Stimulated activated CD4-positive, alpha-beta T cell treated with anti-CD3 and anti-CD28 coated beads, Interleukin-15, amount 100 ng/mL, for 24 hours (primary cell): ENCODE data around the gene OPA1.

Experiments used
- DNase-seq: peaks from one replicate; pipeline ENCODE4 v3.0.0-alpha.2; 2020

OPA1 gene

DNA sequence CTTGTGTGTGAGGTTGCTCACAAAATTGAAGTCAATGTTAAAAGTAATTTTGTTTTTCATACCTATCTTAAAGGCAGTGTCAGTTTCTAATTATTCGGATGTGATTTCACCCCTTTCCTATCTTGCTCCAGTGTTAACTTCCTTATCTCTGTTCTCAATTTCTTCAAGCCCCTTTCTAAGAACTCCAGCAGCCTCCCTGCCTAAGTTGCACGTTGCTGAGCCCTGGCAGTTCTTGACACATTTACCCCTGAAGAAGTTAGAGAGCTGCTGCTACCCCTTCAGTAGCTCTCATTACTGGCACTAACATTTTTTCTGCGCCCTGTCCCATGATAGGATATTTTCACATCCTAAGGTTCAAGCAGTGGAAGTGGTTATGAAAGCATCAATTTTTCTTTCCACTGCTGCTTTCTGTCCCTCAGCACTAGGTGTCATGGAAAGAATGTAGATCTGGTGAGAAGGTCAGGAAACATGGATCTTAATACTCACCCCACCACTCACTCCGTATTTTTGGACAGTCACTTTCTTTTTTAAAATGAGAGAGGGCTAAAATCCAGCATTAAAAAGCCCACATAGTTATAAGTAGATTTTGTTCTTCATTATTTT, 62.9 kb downstream of the OPA1 start:
- no peak for DNase-seq

DNA sequence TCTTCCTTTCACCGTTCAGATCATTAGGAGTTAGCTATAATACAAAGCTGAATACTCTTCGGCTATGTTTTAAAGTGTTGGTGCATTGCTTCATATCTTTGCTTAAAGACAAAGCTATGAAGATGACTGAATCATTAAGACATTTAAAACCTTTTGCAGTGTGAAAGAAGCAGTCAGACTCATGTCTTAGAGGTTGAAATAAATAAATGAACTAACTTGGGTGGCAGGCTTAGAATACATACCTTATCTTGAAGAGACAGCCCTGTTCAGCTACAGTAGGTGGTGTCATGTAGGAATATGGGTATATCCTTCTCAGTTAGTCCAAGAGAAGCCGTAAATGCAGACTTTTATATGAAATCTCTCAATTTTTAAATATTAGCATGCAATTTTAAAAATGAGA, 63.4 kb downstream of the OPA1 start:
- DNase-seq: no peak

DNA sequence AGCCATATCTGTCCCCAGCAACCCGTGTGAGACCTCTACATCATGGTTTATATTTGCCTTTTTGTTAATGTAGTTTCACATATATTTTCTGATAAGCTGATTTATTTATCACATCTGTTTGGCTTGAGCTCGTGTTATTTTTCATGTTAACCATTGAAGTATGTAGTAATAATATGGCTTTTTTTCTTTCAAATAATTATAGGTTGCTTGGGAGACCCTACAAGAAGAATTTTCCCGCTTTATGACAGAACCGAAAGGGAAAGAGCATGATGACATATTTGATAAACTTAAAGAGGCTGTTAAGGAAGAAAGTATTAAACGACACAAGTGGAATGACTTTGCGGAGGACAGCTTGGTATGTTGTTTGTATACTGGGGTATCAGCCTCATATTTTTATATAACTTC, 63.9 kb downstream of the OPA1 start:
- no peak for DNase-seq

DNA sequence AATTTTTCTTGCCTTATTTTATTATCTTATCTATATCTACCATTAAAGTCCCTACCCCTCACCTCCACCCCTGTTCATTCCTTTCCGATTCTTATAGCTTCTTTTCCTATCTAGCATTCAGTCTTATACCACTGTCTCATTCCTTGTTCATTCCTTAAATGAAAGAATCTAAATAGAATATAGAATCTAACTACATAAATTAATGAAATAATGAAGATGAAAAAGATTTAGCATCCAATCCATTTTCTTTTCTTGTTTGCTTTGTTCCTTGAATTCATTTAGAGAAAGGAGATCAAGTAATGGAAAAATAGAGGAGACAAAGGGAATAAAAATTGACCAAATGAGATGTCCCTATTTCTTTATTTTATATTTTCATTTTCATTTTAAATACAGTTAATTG, 67.2 kb downstream of the OPA1 start:
- DNase-seq: no peak

DNA sequence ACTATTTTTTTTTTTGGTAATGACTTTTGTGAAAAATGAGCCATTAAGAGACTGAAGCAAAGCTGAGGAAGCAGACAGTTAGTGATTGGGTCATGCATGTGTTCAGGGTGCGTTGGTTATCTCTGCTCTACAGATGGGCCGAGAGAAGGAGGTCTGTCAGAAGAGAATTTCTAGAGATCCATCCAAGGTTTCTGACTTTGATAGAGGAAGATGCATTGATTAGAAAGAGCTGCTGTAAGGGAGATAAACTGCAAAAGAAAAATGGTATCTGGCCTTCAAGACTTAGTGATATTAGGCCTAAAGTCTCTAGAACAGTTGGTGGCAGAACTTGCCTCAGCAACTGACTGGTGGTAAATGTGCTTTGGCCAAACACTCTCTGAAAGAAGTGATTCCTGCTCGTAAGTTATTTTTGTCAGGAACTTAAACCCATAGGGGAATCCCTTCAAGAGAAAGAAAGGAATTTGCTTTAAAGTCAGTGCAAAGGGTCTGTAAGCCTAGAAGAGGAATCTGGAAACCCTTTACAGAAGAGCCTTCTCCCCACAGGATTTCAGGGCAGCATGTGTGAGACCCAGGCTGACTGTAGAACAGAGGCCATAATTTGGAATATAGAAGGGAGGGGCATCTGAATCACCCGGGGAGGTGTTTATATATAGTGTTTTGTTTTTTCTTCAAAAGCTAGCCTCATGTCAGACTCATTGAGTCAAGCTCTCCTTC, 67.8 kb downstream of the OPA1 start:
- DNase-seq: no peak

DNA sequence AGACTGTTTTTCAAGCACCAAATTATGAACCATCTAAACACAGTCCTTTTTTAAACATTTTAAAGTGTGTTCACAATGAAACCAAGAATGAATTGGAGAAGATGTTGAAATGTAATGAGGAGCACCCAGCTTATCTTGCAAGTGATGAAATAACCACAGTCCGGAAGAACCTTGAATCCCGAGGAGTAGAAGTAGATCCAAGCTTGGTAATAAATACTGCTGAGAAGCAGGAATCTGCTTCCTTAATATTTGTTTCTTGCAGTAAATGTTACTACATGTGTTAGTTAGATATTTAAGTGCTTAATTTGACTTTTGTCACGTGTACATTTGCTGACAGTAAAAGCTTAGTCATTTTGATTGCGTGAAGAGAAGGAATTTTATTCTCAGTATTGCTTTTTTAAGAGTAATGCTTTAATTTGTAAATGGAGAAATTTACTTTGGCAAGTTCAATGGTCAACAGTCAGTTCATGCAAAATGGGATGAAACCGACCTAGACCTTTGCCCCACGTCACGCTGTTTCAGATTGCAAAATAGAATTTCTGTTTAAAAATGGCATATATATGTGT, 69.8 kb downstream of the OPA1 start:
- no peak for DNase-seq

DNA sequence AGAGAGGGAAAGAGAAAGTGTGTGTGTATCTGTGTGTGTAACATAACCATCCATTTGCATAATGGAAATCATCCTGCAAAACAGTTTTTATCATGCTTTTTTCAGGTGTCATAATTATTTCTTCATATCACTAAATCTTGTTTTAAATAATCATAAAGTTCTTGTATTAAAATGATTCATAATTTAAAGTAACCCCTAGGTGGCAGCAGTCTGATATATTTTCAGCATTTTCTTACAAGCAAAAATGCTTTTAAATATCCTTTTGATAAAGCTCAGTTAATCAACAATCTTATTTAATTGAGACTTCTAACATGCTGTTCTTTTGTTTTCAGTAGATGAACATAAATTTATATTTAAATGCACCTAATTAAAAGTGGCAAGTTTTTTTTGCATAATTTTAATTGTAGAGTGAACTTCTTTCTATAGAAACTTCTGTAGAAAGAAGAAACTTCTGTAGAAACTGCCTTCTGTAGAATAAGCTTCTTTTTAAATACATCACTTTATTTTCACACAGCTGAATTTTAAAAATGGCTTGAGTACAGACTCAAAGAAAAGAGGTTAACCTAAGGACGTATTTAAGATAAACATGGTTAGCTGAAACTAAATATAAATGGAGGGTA, 72.5 kb downstream of the OPA1 start:
- no peak for DNase-seq

DNA sequence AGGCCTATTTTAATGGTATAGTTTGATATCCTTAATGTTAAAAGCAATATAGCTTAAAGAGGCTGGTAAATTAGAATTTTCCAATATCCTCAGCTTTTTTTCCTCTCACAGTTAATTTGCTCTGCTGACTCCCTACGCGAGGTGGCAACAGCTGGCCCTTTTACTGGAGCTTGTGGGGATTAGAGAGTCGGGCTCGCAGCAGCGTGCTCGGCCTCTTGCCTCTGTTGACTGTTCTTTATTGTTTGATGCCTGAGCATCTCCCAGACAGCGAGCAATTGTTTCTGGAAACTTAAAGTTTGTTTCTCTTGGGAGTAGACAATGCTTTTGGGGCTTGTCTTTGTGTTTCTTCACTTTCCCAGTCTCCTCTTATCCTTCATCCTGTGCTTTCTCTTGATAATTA, 80.8 kb downstream of the OPA1 start:
- DNase-seq: no peak

DNA sequence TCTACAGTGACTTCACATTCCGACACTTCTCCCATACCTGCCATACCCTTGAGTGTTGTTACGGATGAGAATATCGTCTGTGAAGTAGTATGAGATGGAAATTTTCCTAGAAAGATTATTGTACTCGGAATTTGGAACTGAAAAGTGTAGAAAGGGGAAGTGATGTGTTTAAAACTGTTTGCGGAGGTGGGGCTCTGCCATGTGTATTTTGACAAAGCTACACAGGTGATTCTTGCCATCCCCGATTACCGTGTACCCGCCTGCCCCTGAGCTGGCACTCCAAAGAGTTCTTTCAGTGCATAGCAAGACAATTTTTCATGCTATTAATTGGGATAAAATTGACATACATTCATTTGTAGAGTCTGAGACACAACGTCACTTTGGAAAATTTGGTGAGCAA, 81.7 kb downstream of the OPA1 start:
- no peak for DNase-seq

DNA sequence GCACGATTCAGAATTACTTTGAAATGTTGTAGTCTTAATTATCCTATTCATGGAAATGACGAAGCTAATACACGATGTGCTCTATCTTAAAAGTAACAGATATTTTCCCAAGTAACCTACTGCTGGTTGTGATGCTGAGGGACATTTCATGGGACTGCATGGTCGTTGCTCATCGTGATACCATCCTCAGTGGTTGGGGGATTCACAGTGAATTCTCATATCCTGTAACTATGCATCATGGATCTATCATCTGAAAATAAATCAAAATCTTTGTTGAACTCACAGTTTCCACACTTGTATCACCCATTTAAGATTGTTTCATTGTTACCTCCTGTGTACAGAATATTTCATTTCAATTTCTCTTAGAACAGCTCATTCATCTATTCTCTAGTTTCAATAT, 84.7 kb downstream of the OPA1 start:
- peak; percentile 7 for DNase-seq

DNA sequence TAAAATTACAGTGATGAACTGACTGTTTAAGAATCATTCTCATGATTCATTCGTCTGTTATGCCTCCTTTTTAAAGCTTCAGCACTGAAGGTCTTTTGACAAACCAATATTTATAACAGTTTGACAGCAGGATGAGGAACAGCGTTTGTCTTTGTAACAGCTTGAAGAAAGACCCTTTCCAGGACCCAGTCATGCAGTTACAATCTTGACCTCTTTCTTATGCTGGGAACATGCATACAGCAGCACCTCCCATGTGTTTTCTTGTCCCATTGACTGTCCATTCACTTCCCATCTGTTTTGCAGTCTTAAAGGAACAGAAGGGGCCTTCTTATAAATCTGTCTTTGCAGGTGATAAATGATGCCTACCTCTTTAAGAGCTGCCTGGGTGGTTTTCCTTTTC, 87.2 kb downstream of the OPA1 start:
- DNase-seq: no peak

DNA sequence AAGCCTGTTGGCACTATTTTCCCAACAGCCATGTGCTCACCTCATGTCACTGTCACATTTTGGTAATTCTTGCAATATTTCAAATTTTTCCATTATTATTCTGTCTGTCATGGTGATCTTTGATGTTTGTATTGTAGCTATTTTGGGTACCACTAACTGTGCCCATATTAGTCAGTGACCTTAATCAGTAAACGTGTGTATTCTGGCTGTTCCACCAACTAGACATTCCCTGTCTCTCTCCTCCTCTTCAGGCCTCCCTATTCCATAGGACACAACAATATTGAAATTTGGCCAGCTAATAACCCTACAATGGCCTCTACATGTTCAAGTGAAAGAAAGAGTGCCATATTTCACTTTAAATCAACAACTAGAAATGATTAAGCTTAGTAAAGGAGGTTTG, 88.6 kb downstream of the OPA1 start:
- DNase-seq: no peak

DNA sequence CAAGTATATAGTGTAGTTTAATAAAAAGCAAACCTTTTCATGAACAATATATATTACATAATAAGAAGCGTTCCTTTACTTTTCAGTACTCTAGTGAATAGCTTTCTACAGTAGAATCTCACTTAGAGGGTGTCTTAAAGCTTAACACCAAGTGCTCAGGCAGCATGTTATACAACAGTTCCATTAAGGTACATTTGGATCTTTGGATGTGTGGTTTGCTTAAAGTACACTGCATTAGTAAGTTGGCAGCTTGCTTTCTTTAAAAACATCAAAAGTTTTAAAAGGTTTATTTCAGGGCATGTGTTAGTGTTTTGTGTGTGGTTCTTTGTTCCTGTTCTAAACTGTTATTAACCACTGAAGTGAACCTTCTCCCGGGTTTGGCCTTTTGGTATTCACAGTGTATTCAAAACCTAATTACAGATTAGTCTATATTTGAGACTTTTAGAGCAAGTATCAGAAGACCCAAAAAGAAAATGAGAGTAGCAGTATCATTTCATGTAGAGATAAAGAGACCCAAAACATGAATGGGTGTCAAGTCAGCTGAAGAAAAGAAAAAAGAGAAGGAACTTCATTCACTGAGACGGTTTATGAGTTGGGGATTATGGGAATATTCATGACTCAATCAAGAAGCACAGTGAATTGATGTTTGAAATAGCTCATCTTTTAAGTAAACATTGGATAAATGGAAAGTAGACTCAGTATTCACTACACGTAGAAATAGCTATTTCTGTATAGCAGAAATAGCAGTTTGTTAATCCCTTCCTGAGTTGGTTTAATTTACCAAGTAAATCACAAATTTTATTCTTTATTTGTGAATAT, 93.9 kb downstream of the OPA1 start:
- DNase-seq: no peak

DNA sequence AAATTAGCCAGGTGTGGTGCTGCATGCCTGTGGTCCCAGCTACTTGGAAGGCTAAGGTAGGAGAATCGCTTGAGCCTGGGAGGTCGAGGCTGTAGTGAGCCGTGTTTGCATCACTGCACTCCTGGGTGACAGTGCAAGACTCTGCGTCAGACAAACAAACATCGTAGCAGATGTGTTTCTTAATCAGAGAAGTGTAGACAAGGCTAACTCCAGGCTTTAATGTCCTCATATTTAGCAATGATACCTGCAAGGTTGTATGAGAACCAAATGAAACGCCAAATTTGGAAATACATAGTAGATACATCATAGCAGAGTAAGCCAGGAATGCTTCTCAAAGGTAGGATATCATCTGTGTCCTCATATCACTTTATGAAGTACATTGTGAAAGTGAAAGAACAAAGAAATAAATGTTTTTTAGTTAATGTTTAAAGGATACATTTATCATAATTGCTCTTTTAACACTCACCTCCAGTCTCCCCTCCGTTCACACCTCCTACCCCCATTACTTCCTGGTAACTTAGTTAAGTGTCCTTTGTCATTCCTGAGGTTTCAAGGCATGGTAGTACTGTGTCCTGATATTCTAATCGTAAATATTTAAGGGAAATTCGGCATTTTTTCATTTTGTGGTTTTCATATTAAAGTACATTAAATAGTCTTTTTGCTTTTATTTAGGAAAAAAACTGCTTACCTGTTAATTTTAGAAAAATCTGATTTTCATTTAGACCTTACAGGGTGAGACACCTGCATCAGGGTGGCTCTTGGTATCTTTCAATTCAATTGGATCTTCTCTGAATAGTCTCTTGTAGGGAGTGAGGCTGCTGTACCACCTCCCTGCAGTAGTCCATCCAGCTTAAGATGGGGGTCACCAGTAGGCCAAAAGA, 96.1 kb downstream of the OPA1 start:
- no peak for DNase-seq

DNA sequence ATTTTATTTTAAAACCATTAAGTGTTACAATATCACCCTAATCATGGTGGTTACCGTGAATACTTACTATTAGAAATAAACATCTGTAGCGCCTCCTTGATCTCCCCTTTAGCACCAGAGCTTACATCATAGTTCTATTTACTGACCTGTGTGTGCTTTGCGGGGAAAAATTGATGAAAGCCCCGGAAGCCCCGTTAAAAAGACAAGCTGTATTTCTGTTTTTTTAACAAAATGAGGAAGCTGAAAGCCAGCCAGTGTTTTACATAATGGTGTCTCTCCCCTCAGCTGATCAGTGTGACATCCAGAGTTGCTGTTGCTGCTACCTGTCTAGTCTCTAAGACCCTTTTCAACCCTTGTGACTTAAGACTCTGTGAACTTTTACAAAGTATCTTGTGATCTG, 100.8 kb downstream of the OPA1 start:
- DNase-seq: no peak

DNA sequence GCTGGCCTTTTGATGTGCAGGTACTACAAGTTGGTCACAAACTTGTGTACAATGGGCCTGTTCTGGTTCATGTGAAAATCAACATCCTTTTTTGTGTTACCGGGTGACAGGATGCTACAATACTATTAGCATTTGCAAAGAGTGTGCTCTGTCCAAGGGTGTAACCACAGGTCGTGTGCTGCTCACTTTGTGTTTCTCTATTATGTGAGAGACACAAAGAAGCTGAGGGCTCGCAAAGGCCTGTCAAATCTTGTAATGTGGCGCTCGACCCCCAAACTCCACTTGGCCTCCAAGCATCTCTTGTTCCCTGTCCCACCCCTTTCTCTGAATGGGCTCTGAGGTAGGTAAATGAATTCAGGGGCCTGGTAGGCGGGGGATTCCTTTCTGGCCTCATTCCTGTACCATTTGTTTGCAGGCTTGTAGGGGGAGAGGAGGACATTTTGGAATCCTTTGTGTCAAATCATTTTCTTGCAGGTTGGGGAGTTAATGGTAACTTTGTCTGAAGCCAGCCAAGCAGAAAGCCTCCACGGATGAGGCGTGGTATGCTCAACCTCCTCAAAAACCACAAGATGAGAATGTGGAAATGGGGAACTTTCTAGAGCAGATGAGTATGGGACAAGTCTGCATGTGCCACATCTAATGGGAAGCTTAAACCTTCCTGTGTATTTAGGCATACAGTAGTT, 109.1 kb downstream of the OPA1 start:
- DNase-seq: no peak

DNA sequence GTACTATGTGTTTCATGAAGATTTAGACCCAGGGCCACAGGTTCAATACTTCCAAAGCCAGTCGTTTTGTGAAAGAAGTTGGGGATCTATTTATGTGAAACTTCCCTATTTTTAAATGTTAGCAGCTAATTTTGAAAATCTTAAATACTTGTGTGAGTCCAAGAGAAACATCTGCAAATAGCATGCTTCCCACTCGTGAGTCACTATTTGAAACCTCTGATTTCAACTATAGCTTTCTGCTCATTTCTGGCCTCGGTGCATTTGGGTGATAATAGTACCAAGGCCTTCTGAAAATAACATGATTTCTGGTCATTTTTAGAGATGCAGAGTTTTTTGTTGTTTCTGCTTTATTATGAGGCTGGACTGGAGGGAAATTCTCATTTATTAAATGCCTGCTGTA, 110.0 kb downstream of the OPA1 start:
- no peak for DNase-seq

DNA sequence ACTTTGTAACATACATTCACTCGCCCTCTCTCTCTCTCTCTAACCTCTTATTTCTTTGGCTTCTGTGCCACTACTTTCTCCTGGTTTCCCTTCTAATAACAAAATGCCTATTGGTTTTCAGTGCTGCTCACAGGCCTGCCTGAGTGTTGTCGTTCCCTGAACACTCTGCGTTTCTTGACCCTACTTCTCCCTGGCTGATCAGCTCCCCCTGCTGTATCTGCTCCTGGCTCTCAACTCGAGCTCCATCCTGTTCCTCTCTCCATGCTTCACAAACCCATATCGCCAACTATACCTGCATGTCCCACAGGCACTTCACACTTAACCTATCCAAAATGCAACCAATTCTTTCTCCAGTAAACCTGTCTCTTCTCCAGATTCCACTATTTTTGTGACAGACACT, 111.4 kb downstream of the OPA1 start:
- no peak for DNase-seq

DNA sequence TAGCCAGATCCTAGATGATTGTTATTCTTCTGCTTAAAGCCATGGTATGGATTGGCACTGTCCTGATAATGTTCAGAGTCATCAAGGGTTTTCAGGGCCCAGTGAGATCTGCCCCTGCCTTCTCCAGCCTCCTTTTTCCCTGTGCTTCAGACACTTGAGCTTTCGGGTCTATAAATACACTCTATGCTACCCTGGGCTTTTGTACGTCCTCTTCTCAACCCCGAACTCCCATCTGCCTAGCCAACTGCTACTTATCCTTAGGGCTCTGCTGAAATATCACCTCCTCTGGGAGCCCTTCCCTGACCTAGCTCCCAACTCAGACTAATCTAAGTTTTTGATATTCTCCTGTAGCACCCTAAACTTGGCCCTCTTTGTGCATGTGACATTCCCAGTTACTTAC, 115.3 kb downstream of the OPA1 start:
- DNase-seq: no peak

DNA sequence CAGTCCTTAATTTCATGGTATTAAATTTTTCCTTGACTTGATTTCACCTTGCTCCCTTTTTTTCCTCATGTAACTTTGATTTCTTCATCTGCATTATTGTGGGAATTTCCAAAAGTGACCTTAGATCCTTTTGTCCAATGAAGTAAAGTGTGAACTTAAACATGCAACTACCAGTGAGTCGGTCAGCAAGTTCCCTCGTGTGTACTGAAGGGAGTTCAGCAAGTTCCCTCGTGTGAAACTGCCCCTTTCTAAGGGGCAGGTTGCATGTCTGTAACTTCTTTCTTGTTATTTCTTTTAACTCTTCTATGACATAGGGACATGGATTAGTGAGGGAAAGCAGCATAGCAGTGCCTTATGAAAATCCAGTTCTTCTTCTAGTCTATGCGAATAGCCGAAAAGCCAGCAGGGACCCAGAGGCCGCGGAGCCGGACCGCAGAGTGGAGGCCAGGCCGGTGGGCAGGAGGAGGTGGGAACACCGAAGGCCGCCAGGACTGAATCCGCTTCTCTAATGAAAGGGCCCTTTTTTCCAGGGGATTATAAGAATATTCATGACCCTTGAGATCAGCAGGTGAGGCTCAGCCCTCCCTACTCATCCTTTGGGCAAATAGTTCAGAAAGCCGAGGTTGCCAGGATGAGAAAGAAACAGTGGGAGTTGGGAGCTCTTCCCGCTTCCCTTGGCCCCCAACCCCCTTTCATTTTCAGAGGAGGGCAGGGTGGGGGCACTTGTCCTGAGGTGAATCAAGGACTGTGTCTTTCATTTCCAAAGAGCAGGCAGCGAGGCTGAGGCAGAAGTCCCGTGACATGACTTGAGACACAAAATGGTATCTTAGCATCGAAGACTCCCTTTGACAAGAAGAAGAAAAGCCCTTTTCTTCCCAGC, 117.5 kb downstream of the OPA1 start:
- no peak for DNase-seq

DNA sequence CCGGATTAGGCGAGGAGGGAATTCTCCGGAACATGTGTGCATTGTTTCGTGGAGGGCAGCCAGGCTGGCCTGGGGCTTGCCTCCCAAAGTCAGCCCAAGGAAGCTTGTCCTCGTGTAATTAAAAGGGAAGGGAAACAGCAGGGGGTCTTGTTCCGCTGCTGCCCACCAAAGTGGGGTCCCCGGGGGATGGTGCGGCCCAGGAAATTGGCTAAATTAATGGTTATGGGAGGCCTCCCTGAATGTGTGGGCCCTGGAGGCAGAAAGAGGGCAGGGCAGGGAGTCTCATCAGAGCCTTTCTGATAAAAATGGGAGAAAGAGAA, 118.1 kb downstream of the OPA1 start:
- no peak for DNase-seq
